Fibroblast of skin of right quadriceps (primary cell): ENCODE results near the gene KCNJ6.
A peak's percentile ranks its signal among the peaks of the same experiment; 100 is the strongest.
"Not testable (repeated sequence)": the region's sequence is repeated elsewhere in the genome, so short reads cannot be mapped to it uniquely, and the experiment has no call there.

ENCODE experiments used
- DNase-seq: peaks from one replicate; pipeline ENCODE4 v3.0.0-alpha.2; 2013

KCNJ6 gene

GRCh38 chr21:37669249-37669648 is 247.0 kb downstream of the KCNJ6 start:
- DNase-seq: no peak

- no peak for DNase-seq
These were observed 247.6 kb downstream of the KCNJ6 start for GRCh38 chr21:37668462-37669239.

- no peak for DNase-seq
These were observed 248.9 kb downstream of the KCNJ6 start for GRCh38 chr21:37667380-37667779.

- no peak for DNase-seq
These were observed 250.8 kb downstream of the KCNJ6 start for GRCh38 chr21:37665230-37666024.

GRCh38 chr21:37662227-37662626 is 254.0 kb downstream of the KCNJ6 start:
- not testable (repeated sequence) for DNase-seq

GRCh38 chr21:37660709-37661108 is 255.5 kb downstream of the KCNJ6 start:
- DNase-seq: no peak

- DNase-seq: no peak
These were observed 256.4 kb downstream of the KCNJ6 start for GRCh38 chr21:37659874-37660273.

- DNase-seq: peak; percentile 72
These were observed 257.3 kb downstream of the KCNJ6 start for GRCh38 chr21:37658817-37659458.

- DNase-seq: no peak
These were observed 258.0 kb downstream of the KCNJ6 start for GRCh38 chr21:37658121-37658816.

- DNase-seq: no peak
These were observed 259.4 kb downstream of the KCNJ6 start for GRCh38 chr21:37656899-37657298.

GRCh38 chr21:37655611-37656300 is 260.5 kb downstream of the KCNJ6 start:
- no peak for DNase-seq

- DNase-seq: no peak
These were observed 261.7 kb downstream of the KCNJ6 start for GRCh38 chr21:37654596-37654995.

- DNase-seq: no peak
These were observed 263.1 kb downstream of the KCNJ6 start for GRCh38 chr21:37653201-37653600.

- no peak for DNase-seq
These were observed 268.5 kb downstream of the KCNJ6 start for GRCh38 chr21:37647781-37648180.

- not testable (repeated sequence) for DNase-seq
These were observed 269.5 kb downstream of the KCNJ6 start for GRCh38 chr21:37646761-37647160.

- no peak for DNase-seq
These were observed 270.4 kb downstream of the KCNJ6 start for GRCh38 chr21:37645848-37646247.

GRCh38 chr21:37644636-37645035 is 271.6 kb downstream of the KCNJ6 start:
- DNase-seq: no peak

GRCh38 chr21:37643862-37644261 is 272.4 kb downstream of the KCNJ6 start:
- not testable (repeated sequence) for DNase-seq

- DNase-seq: no peak
These were observed 273.8 kb downstream of the KCNJ6 start for GRCh38 chr21:37642493-37642892.

- DNase-seq: no peak
These were observed 276.5 kb downstream of the KCNJ6 start for GRCh38 chr21:37639756-37640155.

GRCh38 chr21:37636152-37636860 is 280.0 kb downstream of the KCNJ6 start:
- peak; percentile 90 for DNase-seq
